T-helper 1 cell treated with Interleukin-12 subunit alpha and Interleukin-12 subunit beta and Interleukin-4 antibody, amounts not matched to agents 30 ng/mL and 1 ng/mL, for 36 hours (primary cell): Measurements from ENCODE around the gene LPO. TPM values are rescaled to one million over a fixed set of nuclear protein-coding genes. Genes with fewer than 3 reads are reported as not detected.

Source experiments
- intact Hi-C: fragments of 100-400 bp; cut with micrococcal nuclease; formaldehyde crosslinking; loops from one replicate; pipeline ENCODE4 v1.15.1; 2024
- total RNA-seq: library from RNA; stranded (reverse); gene quantifications from 2 replicates; pipeline ENCODE4 v1.2.3, GENCODE V29; 2022

Gene LPO
- total RNA-seq, 1 donor from 2014 or later: not detected

DNA sequence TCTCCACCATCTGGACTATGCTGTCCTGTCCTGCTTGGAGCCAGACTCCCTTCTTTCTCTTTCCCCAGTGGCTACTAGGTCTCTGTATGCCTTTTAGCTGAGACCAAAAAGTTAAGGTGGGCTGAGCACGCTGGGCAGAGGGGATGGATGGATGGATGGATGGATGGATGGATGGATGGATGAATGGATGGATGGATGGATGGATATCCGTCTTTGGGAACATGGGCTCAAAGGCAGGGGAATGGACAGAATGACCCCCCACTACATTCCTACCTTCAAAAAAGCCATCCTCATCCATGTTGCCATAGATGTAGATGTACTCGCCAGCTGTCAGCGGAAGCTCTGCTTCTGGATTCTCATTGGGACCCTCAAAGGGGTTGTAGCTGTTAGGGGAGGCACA is 77.4 kb downstream of the LPO start:
- intact Hi-C loops: loop anchor here (2.0 kb wide), 1 partner anchor 171 kb away; no protein-coding TSS in a partner anchor

DNA sequence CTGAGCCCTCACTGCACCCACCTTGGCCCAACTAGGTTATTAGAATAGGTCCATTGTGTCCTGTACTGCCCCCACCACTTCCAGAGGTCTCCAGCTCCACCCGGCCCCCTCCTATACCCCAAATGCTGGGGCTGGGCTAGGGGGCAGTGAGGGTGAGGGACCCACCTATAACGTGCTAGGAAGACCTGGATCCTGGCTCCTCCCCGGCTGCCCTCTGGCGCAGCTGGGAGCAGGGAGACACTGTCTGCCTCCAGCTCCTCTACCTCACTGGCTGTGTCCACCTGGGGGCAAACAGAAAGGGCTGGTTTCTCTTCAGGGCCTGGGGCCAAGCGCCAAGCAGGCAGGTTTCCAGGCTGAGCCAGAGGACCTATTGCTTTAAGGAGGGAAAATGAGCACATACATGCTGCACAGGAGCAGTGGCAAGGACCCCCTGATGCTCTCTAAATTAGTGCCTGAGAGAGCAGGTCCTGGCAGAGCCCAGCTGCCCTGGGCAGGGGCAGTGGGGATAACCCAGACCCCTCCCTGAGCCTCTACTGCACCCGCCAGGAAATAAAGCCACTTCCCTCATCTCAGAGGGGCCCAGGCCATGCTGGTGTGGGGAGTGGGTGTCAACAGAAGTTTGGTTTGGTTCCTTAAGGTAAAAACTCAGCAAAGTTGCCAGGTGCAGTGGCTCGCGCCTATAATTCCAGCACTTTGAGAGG is 78.0 kb downstream of the LPO start:
- intact Hi-C loops: loop anchor here (2.0 kb wide), 1 partner anchor 170 kb away; no protein-coding TSS in a partner anchor

DNA sequence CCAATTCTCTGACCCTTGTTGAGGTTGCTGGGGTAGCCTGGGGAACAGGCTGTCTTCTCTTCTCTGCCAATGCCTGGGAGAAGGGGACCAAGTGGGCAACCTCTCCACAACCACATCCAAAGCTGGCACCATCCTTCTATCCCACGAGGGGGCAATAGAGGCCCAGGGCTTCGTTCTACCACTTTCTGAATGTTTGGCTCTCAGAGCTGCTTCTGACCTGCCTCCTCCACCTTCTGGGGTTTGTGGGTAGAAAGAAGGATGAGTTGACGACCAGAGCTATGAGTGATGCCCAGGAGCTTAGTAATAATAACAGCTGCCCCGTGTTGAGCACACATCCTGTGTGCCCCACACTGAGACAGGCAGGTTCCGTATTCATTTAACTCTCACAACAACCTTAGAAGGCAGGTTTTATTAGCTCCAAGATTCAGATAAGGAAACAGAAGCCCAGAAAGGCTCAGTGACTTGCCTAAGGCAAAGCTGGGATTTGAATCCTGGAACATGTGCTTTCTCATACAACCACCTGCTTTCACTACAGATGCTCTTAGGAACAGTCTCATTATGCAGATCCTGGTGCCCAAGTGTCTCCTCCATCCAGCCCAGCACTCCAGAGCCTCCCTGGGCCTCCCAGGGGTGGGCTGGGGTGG is 79.2 kb downstream of the LPO start:
- intact Hi-C loops: loop anchor here (1.0 to 2.0 kb wide), 7 partner anchors 12 to 169 kb away; partner anchors contain the start of genes RNF43 and SUPT4H1

DNA sequence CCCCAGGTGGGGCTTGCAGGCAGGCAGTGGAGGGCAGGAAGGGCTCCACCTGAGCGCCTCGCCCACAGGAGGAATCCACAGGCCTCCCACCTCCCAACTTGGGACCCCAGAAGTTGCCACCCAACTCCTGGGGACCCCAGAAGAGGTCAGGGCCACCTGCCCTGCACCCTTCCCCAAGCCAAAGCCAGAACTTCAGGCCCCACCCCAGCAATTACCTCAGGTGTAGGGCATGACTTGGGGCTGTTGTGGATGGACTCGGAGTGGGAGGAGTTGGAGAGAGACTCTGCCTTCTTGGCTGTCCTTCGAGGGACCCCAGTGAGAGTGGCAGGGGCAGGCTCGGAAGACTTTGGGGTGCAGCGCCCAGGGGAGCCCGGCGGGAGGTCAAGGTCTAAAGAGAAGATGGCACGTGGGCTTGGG is 79.7 kb downstream of the LPO start:
- intact Hi-C loops: no loop called here

Other genes starting within 250 kb of the LPO start
- gene SRSF1, start 231.3 kb upstream of the LPO start, total RNA-seq: 357 and 368 TPM in 2 replicates
- gene DYNLL2, start 155.2 kb upstream of the LPO start, total RNA-seq: 31.0 and 31.9 TPM in 2 replicates
- 0.47 and 0.66 TPM in 2 replicates for gene OR4D1, start 90.2 kb upstream of the LPO start, total RNA-seq
- gene OR4D2, start 71.6 kb upstream of the LPO start, total RNA-seq: not detected in 2 replicates
- gene EPX, start 45.9 kb upstream of the LPO start, total RNA-seq: not detected in 2 replicates
- gene MKS1, start 19.3 kb upstream of the LPO start, total RNA-seq: 15.6 and 17.4 TPM in 2 replicates
- 0.07 TPM in 1 of 2 replicates, not detected in the other for gene MPO, start 42.4 kb downstream of the LPO start, total RNA-seq
- gene TSPOAP1, start 90.2 kb downstream of the LPO start, total RNA-seq: 77.0 and 83.1 TPM in 2 replicates
- gene SUPT4H1, start 113.6 kb downstream of the LPO start, total RNA-seq: 83.1 and 86.0 TPM in 2 replicates
- 0.17 and 0.37 TPM in 2 replicates for gene RNF43, start 178.9 kb downstream of the LPO start, total RNA-seq
- 0.47 and 0.63 TPM in 2 replicates for gene HSF5, start 249.8 kb downstream of the LPO start, total RNA-seq